OCI-LY1 (cell line): ENCODE data around the gene NR5A1.

Experiments used
- H2AFZ ChIP-seq: fragments of 200-600 bp; sonication (generic), shearing (Covaris generic); 2 replicates; pipeline ENCODE4 v1.6.0; 2014; ENCODE audit warnings: antibody characterized with exemption, mild to moderate bottlenecking, low read length
- H3F3A ChIP-seq: fragments of 200-600 bp; sonication (generic), shearing (Covaris generic); 2 replicates; pipeline ENCODE4 v1.6.0; 2014; ENCODE audit warnings: mild to moderate bottlenecking, antibody characterized with exemption, low read length, moderate library complexity; ENCODE audit not compliant: insufficient read depth
- H3K27ac ChIP-seq: fragments of 200-600 bp; sonication (generic); 2 replicates; pipeline ENCODE4 v1.5.1; 2014; ENCODE audit warnings: low read length, mixed run types, mild to moderate bottlenecking, low read depth; ENCODE audit not compliant: poor library complexity, severe bottlenecking
- H3K27me3 ChIP-seq: fragments of 200-600 bp; sonication (generic); 2 replicates; pipeline ENCODE4 v1.6.0; 2014; ENCODE audit warnings: antibody characterized with exemption, mild to moderate bottlenecking, low read length, moderate library complexity; ENCODE audit not compliant: insufficient read depth
- H3K36me3 ChIP-seq: fragments of 200-600 bp; sonication (generic); 2 replicates; pipeline ENCODE4 v1.6.1; 2014; ENCODE audit warnings: mild to moderate bottlenecking, antibody characterized with exemption, low read length, moderate library complexity, mixed read lengths; ENCODE audit not compliant: insufficient read depth
- H3K4me1 ChIP-seq: fragments of 200-600 bp; sonication (generic); 2 replicates; pipeline ENCODE4 v1.5.1; 2014; ENCODE audit warnings: mild to moderate bottlenecking, low read length, moderate library complexity; ENCODE audit not compliant: insufficient read depth, severe bottlenecking
- H3K4me2 ChIP-seq: fragments of 200-600 bp; sonication (generic), shearing (Covaris generic); 2 replicates; pipeline ENCODE4 v1.6.1; 2014; ENCODE audit warnings: low read length
- H3K4me3 ChIP-seq: fragments of 200-600 bp; sonication (generic); 2 replicates; pipeline ENCODE4 v1.5.1; 2014; ENCODE audit warnings: low read length, low read depth, mild to moderate bottlenecking, mixed read lengths; ENCODE audit not compliant: poor library complexity, severe bottlenecking
- H3K79me2 ChIP-seq: fragments of 200-600 bp; shearing (Covaris generic); 2 replicates; pipeline ENCODE4 v1.6.1; 2016; ENCODE audit warnings: mixed run types, low read length, mixed read lengths; ENCODE audit not compliant: insufficient read depth
- H3K9ac ChIP-seq: fragments of 200-600 bp; sonication (generic), shearing (Covaris generic); 2 replicates; pipeline ENCODE4 v1.6.1; 2014; ENCODE audit warnings: mild to moderate bottlenecking, low read length, mixed read lengths
- H3K9me2 ChIP-seq: fragments of 200-600 bp; sonication (generic), shearing (Covaris generic); 2 replicates; pipeline ENCODE4 v1.6.1; 2014; ENCODE audit warnings: low read depth, mild to moderate bottlenecking, low read length, mixed read lengths
- H3K9me3 ChIP-seq: fragments of 200-600 bp; shearing (Covaris generic); 2 replicates; pipeline ENCODE4 v1.6.1; 2014; ENCODE audit warnings: low read length, mixed read lengths
- H4K20me1 ChIP-seq: fragments of 200-600 bp; sonication (generic), shearing (Covaris generic); 2 replicates; pipeline ENCODE4 v1.6.0; 2016; ENCODE audit warnings: mild to moderate bottlenecking, low read length; ENCODE audit not compliant: insufficient read depth
- CTCF ChIP-seq: fragments of 200-600 bp; sonication (generic), shearing (Covaris generic); IDR thresholded peaks from 2 replicates; pipeline ENCODE4 v1.5.1; 2017; ENCODE audit warnings: mild to moderate bottlenecking, antibody characterized with exemption, low read length, moderate library complexity, mixed read lengths
- EZH2 ChIP-seq: fragments of 200-600 bp; sonication (generic), shearing (Covaris generic); IDR thresholded peaks from 2 replicates; pipeline ENCODE4 v1.8.0; 2017; ENCODE audit warnings: borderline replicate concordance, mixed run types, mild to moderate bottlenecking, antibody characterized with exemption, low read length, moderate library complexity, mixed read lengths

NR5A1 gene

DNA sequence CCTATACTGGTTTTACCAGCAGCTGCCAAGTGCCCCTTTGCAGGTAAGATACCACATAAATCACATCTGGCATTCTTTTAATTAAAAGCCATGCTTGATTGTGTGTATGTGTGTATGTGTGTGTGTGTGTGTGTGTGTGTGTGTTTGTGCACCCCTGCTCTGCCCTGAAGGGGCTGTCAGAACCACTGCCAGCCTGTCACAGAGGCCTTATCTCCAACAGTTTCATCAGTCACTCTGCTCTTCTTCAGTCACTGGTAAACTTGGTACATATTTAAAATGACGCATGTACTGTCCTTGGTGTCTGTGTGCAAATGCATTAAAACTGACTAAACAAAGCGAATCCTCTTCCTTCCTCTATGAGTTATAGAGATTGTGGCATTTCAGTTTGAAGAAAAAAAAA lies 19.0 kb upstream of the NR5A1 start:
- Histone ChIP-seq H3K4me3 (no peak overlapping the region), H3K9me2 (no peaks in the 10 kb centered on the region), H3K4me1 (no peaks in the 10 kb centered on the region), H3K27me3 (no peaks in the 10 kb centered on the region), H3K27ac (no peak overlapping the region), H3K79me2 (no peaks in the 10 kb centered on the region), H3K36me3 (no peaks in the 10 kb centered on the region; the same call in 1 of the 2 replicates), H3F3A (no peaks in the 10 kb centered on the region), H3K9ac (no peak overlapping the region), H3K9me3 (no peaks in the 10 kb centered on the region), H3K4me2 (no peak overlapping the region), H4K20me1 (no peaks in the 10 kb centered on the region), H2AFZ (no peak overlapping the region)
- TF ChIP-seq EZH2, result no peak
- TF ChIP-seq CTCF, result no peak

DNA sequence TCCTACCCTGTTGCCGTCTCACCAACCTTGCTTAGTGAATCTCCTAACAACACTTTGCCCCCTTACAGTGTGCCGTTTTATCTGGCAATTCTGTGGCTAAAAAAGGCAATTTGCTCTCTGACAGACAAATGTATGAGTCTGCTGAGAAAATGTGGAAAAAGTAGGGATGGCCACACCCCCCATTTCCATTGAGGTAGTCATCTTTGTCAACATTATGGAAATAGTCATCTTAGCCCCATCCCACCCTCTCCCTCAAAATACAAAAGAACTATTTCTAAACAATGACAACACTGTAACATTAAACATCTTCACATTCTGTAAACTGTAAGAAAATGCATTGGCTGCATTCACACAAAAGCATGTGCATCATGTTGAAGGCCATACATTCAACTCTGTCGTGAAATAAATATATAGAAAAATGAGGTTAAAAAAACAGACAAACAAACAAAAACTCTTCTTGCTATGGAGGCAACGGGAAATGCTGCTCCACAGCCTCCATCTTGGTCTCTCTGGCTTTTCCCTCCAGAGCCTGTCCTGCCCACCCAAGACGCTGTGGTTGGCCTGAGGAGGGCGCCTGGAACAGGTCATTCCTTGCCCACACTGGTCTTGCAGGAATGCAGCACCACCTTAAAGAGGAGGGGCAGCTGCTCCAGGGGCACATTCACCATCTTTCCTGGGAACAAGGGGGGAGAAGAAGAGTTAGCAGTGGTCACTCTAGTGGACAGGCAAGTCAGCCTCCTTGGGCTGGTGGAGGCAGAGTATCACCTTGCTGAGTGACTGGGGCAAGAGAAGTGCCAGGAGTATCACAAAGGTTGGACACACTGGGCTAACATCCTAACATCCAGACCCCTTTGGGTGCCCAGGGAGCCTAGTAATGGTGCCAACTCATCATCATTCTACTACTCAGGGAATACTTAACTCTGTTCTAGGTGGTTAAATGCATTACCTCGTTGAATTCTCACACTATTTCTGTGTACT lies 15.2 kb upstream of the NR5A1 start:
- Histone ChIP-seq H3K9ac (no peak overlapping the region), H3K4me3 (no peak overlapping the region), H4K20me1 (no peaks in the 10 kb centered on the region), H2AFZ (no peak overlapping the region), H3K27ac (no peak overlapping the region), H3K4me2 (no peak overlapping the region), H3K79me2 (no peaks in the 10 kb centered on the region), H3K36me3 (no peaks in the 10 kb centered on the region; the same call in 1 of the 2 replicates), H3K4me1 (no peaks in the 10 kb centered on the region), H3K9me3 (no peaks in the 10 kb centered on the region), H3K9me2 (no peaks in the 10 kb centered on the region), H3K27me3 (no peaks in the 10 kb centered on the region), H3F3A (no peaks in the 10 kb centered on the region)
- TF ChIP-seq CTCF, result no peak; the same call in 1 of the 2 replicates
- TF ChIP-seq EZH2, result no peak

GRCh38 chr9:124521142-124521541 lies 13.9 kb upstream of the NR5A1 start:
- no peaks in the 10 kb centered on the region for H3K9me2 ChIP-seq
- H2AFZ ChIP-seq, result no peak overlapping the region
- H3F3A ChIP-seq, result no peaks in the 10 kb centered on the region
- no peak overlapping the region for H3K9ac ChIP-seq
- no peaks in the 10 kb centered on the region for H3K79me2 ChIP-seq
- H3K4me3 ChIP-seq, result no peak overlapping the region
- no peaks in the 10 kb centered on the region for H3K9me3 ChIP-seq
- no peaks in the 10 kb centered on the region for H4K20me1 ChIP-seq
- no peak overlapping the region for H3K27ac ChIP-seq
- H3K36me3 ChIP-seq, result no peaks in the 10 kb centered on the region; the same call in 1 of the 2 replicates
- H3K4me2 ChIP-seq, result no peak overlapping the region
- no peaks in the 10 kb centered on the region for H3K4me1 ChIP-seq
- TF ChIP-seq CTCF (no peak), EZH2 (no peak)
- H3K27me3 ChIP-seq, result no peaks in the 10 kb centered on the region
